Activated CD8-positive, alpha-beta memory T cell treated with anti-CD3 and anti-CD28 coated beads, Interleukin-2, amount 50 U/mL, for 24 hours (primary cell): ENCODE measurements around the gene SMPD3.

Source experiments
- DNase-seq: peaks from one replicate; pipeline ENCODE4 v3.0.0-alpha.2; 2020; ENCODE audit errors: extremely low read depth

SMPD3 gene

GRCh38 chr16:68404736-68405345, 43.5 kb downstream of the SMPD3 start:
- no peak for DNase-seq

- DNase-seq, result no peak
Observed at GRCh38 chr16:68403704-68404103, 44.6 kb downstream of the SMPD3 start.

- DNase-seq, result no peak
Observed at GRCh38 chr16:68403177-68403576, 45.1 kb downstream of the SMPD3 start.

GRCh38 chr16:68402748-68403040, 45.6 kb downstream of the SMPD3 start:
- DNase-seq, result no peak

- no peak for DNase-seq
Observed at GRCh38 chr16:68401871-68402747, 46.2 kb downstream of the SMPD3 start.

- no peak for DNase-seq
Observed at GRCh38 chr16:68400924-68401460, 47.3 kb downstream of the SMPD3 start.

- DNase-seq, result no peak
Observed at GRCh38 chr16:68400083-68400923, 48.0 kb downstream of the SMPD3 start.

- no peak for DNase-seq
Observed at GRCh38 chr16:68399456-68399855, 48.9 kb downstream of the SMPD3 start.

- no peak for DNase-seq
Observed at GRCh38 chr16:68397710-68398201, 50.6 kb downstream of the SMPD3 start.

- no peak for DNase-seq
Observed at GRCh38 chr16:68396481-68396880, 51.8 kb downstream of the SMPD3 start.

- no peak for DNase-seq
Observed at GRCh38 chr16:68395815-68396214, 52.5 kb downstream of the SMPD3 start.

- DNase-seq, result no peak
Observed at GRCh38 chr16:68395167-68395786, 53.0 kb downstream of the SMPD3 start.

- DNase-seq, result no peak
Observed at GRCh38 chr16:68393333-68393732, 55.0 kb downstream of the SMPD3 start.

GRCh38 chr16:68389750-68390371, 58.4 kb downstream of the SMPD3 start:
- no peak for DNase-seq

GRCh38 chr16:68389006-68389405, 59.3 kb downstream of the SMPD3 start:
- no peak for DNase-seq

GRCh38 chr16:68388124-68388523, 60.2 kb downstream of the SMPD3 start:
- no peak for DNase-seq

GRCh38 chr16:68387301-68387700, 61.0 kb downstream of the SMPD3 start:
- no peak for DNase-seq

- no peak for DNase-seq
Observed at GRCh38 chr16:68386628-68387027, 61.7 kb downstream of the SMPD3 start.

GRCh38 chr16:68385371-68385770, 62.9 kb downstream of the SMPD3 start:
- DNase-seq, result no peak

GRCh38 chr16:68384288-68385161, 63.8 kb downstream of the SMPD3 start:
- DNase-seq, result no peak
